K562 (cell line): ENCODE results near the gene MAD1L1. TPM values are rescaled to one million over a fixed set of nuclear protein-coding genes. Genes with fewer than 3 reads are reported as not detected.

Experiments used
- ATAC-seq: fragments of 200-7000 bp; cut with Tn5 transposase; 3 replicates; pipeline ENCODE4 v1.9.1; 2020; ENCODE audit warnings: moderate library complexity
- BruUV-seq: library from RNA; stranded (reverse); fragments of 400-500 nt; replicated peaks from 2 replicates; lab custom pipeline; 2021; lab: Mats Ljungman, UMichigan
- CTCF ChIA-PET: fragments of 300-600 bp; formaldehyde crosslinking; extraction: SDS; loops from one replicate; lab custom pipeline; 2021; ENCODE audit warnings: low intra/inter-chr PET ratio; lab: Yijun Ruan, JAX
- POLR2A ChIA-PET: fragments of 300-600, 350-650 bp; sonication (Branson Sonifier 250); formaldehyde crosslinking; extraction: SDS; loops from one replicate; lab custom pipeline; 2021; ENCODE audit warnings: antibody characterized with exemption, inconsistent platforms; lab: Yijun Ruan, JAX
- DNase-seq, 4 experiments: peaks; one replicate each; pipeline versions ENCODE4 v3.0.0 to v3.0.0-alpha.2; 2011 to 2018; ENCODE audit warnings: low spot score in 3 of 4, mixed read lengths in 3 of 4; ENCODE audit errors: extremely low read depth in 1 of 4
- FAIRE-seq: peaks from 2 replicates; lab custom pipeline; 2011; peaks lifted over from hg19 to GRCh38; lab: Jason Lieb, UNC
- H2AFZ ChIP-seq: 2 replicates; pipeline ENCODE4 v1.6.0; 2011; ENCODE audit warnings: low read depth, low read length, control low read depth, inconsistent platforms
- H3K27ac ChIP-seq: fragments of 200-600 bp; 3 replicates; pipeline ENCODE4 v1.8.0; 2011; ENCODE audit warnings: low read depth, mild to moderate bottlenecking, control low read depth, inconsistent platforms, low read length, moderate library complexity, mixed read lengths; ENCODE audit errors: extremely low read depth
- H3K27me3 ChIP-seq, 2 experiments: fragments of 300-600 bp in 1 of 2; 2 replicates in 1 of 2; 3 replicates in 1 of 2; pipeline versions ENCODE4 v1.6.0 to v1.8.0; 2011; ENCODE audit warnings: inconsistent platforms in 2 of 2, low read length in 2 of 2, mild to moderate bottlenecking in 1 of 2, mixed read lengths in 1 of 2, moderate library complexity in 1 of 2; ENCODE audit not compliant: control insufficient read depth in 2 of 2, insufficient read depth in 2 of 2
- H3K36me3 ChIP-seq: fragments of 300-600 bp; 3 replicates; pipeline ENCODE4 v1.8.0; 2011; ENCODE audit warnings: mild to moderate bottlenecking, low read length, inconsistent platforms; ENCODE audit not compliant: control insufficient read depth, insufficient read depth
- H3K4me1 ChIP-seq, 2 experiments: fragments of 200-600 bp in 1 of 2; replicated peaks in 1 of 2; 2 replicates in 1 of 2; 3 replicates in 1 of 2; pipeline versions ENCODE4 v1.5.1 to v1.8.0; 2011; ENCODE audit warnings: inconsistent platforms in 2 of 2, low read length in 2 of 2, mild to moderate bottlenecking in 1 of 2, mixed read lengths in 1 of 2, moderate library complexity in 1 of 2; ENCODE audit not compliant: control insufficient read depth in 2 of 2, insufficient read depth in 2 of 2
- H3K4me2 ChIP-seq: 2 replicates; pipeline ENCODE4 v1.6.1; 2011; ENCODE audit warnings: low read length, control low read depth, inconsistent platforms, mixed read lengths; ENCODE audit not compliant: insufficient read depth
- H3K4me3 ChIP-seq: fragments of 200-600 bp; sonication (generic), shearing (Covaris generic); 2 replicates; pipeline ENCODE4 v1.5.1; 2016; ENCODE audit warnings: control low read depth, inconsistent platforms
- H3K79me2 ChIP-seq: fragments of 200-600 bp; 3 replicates; pipeline ENCODE4 v1.8.0; 2011; ENCODE audit warnings: low read length, inconsistent platforms; ENCODE audit not compliant: control insufficient read depth, insufficient read depth
- H3K9ac ChIP-seq, 2 experiments: 2 replicates each; pipeline versions ENCODE4 v1.6.0 to v1.6.1; 2011; ENCODE audit warnings: low read depth in 2 of 2, low read length in 2 of 2, control low read depth in 1 of 2, inconsistent platforms in 1 of 2, mild to moderate bottlenecking in 1 of 2, mixed read lengths in 1 of 2; ENCODE audit not compliant: insufficient read depth in 1 of 2
- H3K9me1 ChIP-seq: one replicate; pipeline ENCODE4 v1.6.0; 2011; ENCODE audit warnings: inconsistent platforms, mild to moderate bottlenecking, low read length, moderate library complexity; ENCODE audit not compliant: control insufficient read depth, insufficient read depth
- H3K9me3 ChIP-seq: replicated peaks from 2 replicates; pipeline ENCODE4 v1.5.1; 2011; ENCODE audit warnings: low read depth, low read length, inconsistent platforms; ENCODE audit not compliant: control insufficient read depth, insufficient read depth
- H4K20me1 ChIP-seq: replicated peaks from 2 replicates; pipeline ENCODE4 v1.6.1; 2011; ENCODE audit warnings: low read length, inconsistent platforms, mixed read lengths; ENCODE audit not compliant: control insufficient read depth, insufficient read depth
- CBFA2T3 ChIP-seq: fragments of 450-650 bp; IDR thresholded peaks from 2 replicates; pipeline ENCODE4 v1.6.1; 2017
- GATAD2A ChIP-seq: fragments of 450-650 bp; IDR thresholded peaks from 2 replicates; pipeline ENCODE4 v1.6.1; 2017
- IRF1 ChIP-seq: sonication (generic); formaldehyde crosslinking; IDR thresholded peaks from 2 replicates; pipeline ENCODE4 v1.8.0; 2022; ENCODE audit warnings: missing genetic modification reagents, mild to moderate bottlenecking, borderline replicate concordance
- JUNB ChIP-seq: fragments of 450-650 bp; formaldehyde crosslinking; conservative IDR thresholded peaks from 2 replicates; pipeline ENCODE4 v1.4.0; 2020; ENCODE audit warnings: mild to moderate bottlenecking
- ZNF639 ChIP-seq, 2 experiments: fragments of 200-800 bp in 1 of 2; sonication (Bioruptor generic) in 1 of 2; sonication (generic) in 1 of 2; formaldehyde crosslinking in 1 of 2; IDR thresholded peaks in 1 of 2; conservative IDR thresholded peaks in 1 of 2; 2 replicates each; pipeline versions ENCODE4 v1.5.0 to v1.6.1; 2016 to 2020; ENCODE audit warnings: missing compliant biosample characterization in 1 of 2, missing genetic modification characterization in 1 of 2, missing genetic modification reagents in 1 of 2
- ZNF707 ChIP-seq: fragments of 250-450 bp; sonication (Bioruptor Pico); conservative IDR thresholded peaks from 2 replicates; pipeline ENCODE4 v1.8.0; 2022; ENCODE audit warnings: inconsistent platforms, mild to moderate bottlenecking, moderate library complexity
- WGBS: fragments of 100-300 bp; shearing (Covaris generic); methylation state at CpG from one replicate; pipeline ENCODE4 v1.1.6; 2016; ENCODE audit warnings: low coverage, mixed read lengths; ENCODE audit not compliant: insufficient coverage; ENCODE audit errors: missing lambda C conversion rate; 5-methylcytosine and 5-hydroxymethylcytosine counted together
- in situ Hi-C: fragments of 300-500 bp; cut with MboI; formaldehyde crosslinking; loops from 4 replicates; pipeline ENCODE4 v1.15.0; 2018; ENCODE audit warnings: inconsistent platforms, mixed read lengths
- intact Hi-C: fragments of 100-400 bp; cut with micrococcal nuclease; formaldehyde crosslinking; loops from 2 replicates; pipeline ENCODE4 v1.14.2; 2022
- polyA plus RNA-seq, 8 experiments: library from polyadenylated mRNA; depleted of rRNA in 4 of 8; stranded (reverse) in 5 of 8; unstranded in 3 of 8; fragments of >200 nt; fragmentation: Nextera tagmentation in 2 of 8; fragmentation: Illumina TruSeq in 1 of 8; extraction: Ambion mirVana in 2 of 8; extraction: Trizol in 1 of 8; gene quantifications; 2 replicates each; pipeline versions ENCODE4 v1.2.1 to v1.2.3, GENCODE V29; 2011 to 2014; ENCODE audit warnings: inconsistent platforms in 1 of 8, missing spikeins in 1 of 8
- total RNA-seq, 7 experiments: library from RNA; depleted of rRNA in 6 of 7; stranded (reverse); fragments of >200 nt in 6 of 7; fragmentation: Illumina TruSeq in 2 of 7; extraction: Trizol in 2 of 7; gene quantifications; 2 replicates each; pipeline versions ENCODE4 v1.2.1 to v1.2.3, GENCODE V29; 2011 to 2021; ENCODE audit warnings: low replicate concordance in 1 of 7
- TF ChIP-seq, protein P1 (sequence below): sonication (generic); formaldehyde crosslinking; IDR thresholded peaks from 2 replicates; pipeline ENCODE4 v1.8.0; 2022; ENCODE audit warnings: mild to moderate bottlenecking, missing genetic modification reagents
- TF ChIP-seq, protein P2 (sequence below), 2 experiments: IDR thresholded peaks in 1 of 2; conservative IDR thresholded peaks in 1 of 2; 2 replicates each; pipeline ENCODE4 v1.6.1; 2016; ENCODE audit warnings: low read depth in 2 of 2, mild to moderate bottlenecking in 1 of 2, missing compliant biosample characterization in 1 of 2, missing genetic modification characterization in 1 of 2, moderate library complexity in 1 of 2

The MAD1L1 gene
- total and polyA plus RNA-seq, 9 of the 15 experiments (the other 6 are each of a cell fraction or from before 2014, with no cell fraction given): 1.7 to 89.7 (median 18.0) TPM

- Histone ChIP-seq H3K4me3 (no peak overlapping the region), H3K9ac (peak overlapping the region in 1 of 2 experiments; percentile 81; a peak in 2 of 4 replicates), H3K79me2 (0 out of 3 replicates have a peak, but pooled peaks cover 8% of the 10 kb centered on the region), H3K36me3 (peaks cover 9% of the 10 kb centered on the region; the same call in 2 of the 3 replicates), H2AFZ (no peak overlapping the region), H3K4me2 (peak overlapping the region; percentile 30; the same call in 1 of the 2 replicates), H3K9me1 (peaks cover 3% of the 10 kb centered on the region), H4K20me1 (peaks cover 5% of the 10 kb centered on the region; the same call in 1 of the 2 replicates), H3K27ac (peak overlapping the region; percentile 65; the same call in 2 of the 3 replicates), H3K27me3 (no peaks in the 10 kb centered on the region; a peak in 1 of 5 replicates), H3K4me1 (peaks cover 27 to 77% of the 10 kb centered on the region in 2 experiments), H3K9me3 (no peaks in the 10 kb centered on the region)
- 23% methylated on average over 29 of the region's 29 CpGs for whole genome bisulfite sequencing
- intact Hi-C loops: no loop called here
- in situ Hi-C loops: no loop called here
- FAIRE-seq (peak; percentile 79), ATAC-seq (peak; percentile 62), DNase-seq (peak; percentile 52 to 64 (median 55))
- CTCF ChIA-PET: interaction anchor here (0.6 kb wide), 1 partner anchor 427 kb away, joined by 3 read pairs; no protein-coding TSS in a partner anchor
- BruUV-seq: no TSS peak
- POLR2A ChIA-PET: interaction anchor here (0.8 kb wide), 1 partner anchor 13 kb away, joined by 3 read pairs; no protein-coding TSS in a partner anchor
- TF ChIP-seq CBFA2T3: peak; percentile 70
- TF ChIP-seq ZNF639 (CRISPR knock-in tag; conservative IDR thresholded peaks at IDR 0.05 in 1 of 2, IDR thresholded peaks at IDR 0.05 in 1 of 2): 0 out of 4 replicates have a peak, but pooled peaks of 1 of the 2 experiments have one; percentile 45
- no peak for TF ChIP-seq IRF1 (CRISPR knock-in tag)
- TF ChIP-seq, protein P1, sequence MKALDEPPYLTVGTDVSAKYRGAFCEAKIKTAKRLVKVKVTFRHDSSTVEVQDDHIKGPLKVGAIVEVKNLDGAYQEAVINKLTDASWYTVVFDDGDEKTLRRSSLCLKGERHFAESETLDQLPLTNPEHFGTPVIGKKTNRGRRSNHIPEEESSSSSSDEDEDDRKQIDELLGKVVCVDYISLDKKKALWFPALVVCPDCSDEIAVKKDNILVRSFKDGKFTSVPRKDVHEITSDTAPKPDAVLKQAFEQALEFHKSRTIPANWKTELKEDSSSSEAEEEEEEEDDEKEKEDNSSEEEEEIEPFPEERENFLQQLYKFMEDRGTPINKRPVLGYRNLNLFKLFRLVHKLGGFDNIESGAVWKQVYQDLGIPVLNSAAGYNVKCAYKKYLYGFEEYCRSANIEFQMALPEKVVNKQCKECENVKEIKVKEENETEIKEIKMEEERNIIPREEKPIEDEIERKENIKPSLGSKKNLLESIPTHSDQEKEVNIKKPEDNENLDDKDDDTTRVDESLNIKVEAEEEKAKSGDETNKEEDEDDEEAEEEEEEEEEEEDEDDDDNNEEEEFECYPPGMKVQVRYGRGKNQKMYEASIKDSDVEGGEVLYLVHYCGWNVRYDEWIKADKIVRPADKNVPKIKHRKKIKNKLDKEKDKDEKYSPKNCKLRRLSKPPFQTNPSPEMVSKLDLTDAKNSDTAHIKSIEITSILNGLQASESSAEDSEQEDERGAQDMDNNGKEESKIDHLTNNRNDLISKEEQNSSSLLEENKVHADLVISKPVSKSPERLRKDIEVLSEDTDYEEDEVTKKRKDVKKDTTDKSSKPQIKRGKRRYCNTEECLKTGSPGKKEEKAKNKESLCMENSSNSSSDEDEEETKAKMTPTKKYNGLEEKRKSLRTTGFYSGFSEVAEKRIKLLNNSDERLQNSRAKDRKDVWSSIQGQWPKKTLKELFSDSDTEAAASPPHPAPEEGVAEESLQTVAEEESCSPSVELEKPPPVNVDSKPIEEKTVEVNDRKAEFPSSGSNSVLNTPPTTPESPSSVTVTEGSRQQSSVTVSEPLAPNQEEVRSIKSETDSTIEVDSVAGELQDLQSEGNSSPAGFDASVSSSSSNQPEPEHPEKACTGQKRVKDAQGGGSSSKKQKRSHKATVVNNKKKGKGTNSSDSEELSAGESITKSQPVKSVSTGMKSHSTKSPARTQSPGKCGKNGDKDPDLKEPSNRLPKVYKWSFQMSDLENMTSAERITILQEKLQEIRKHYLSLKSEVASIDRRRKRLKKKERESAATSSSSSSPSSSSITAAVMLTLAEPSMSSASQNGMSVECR: no peak
- TF ChIP-seq ZNF707 (CRISPR knock-in tag): no peak
- TF ChIP-seq, protein P2, sequence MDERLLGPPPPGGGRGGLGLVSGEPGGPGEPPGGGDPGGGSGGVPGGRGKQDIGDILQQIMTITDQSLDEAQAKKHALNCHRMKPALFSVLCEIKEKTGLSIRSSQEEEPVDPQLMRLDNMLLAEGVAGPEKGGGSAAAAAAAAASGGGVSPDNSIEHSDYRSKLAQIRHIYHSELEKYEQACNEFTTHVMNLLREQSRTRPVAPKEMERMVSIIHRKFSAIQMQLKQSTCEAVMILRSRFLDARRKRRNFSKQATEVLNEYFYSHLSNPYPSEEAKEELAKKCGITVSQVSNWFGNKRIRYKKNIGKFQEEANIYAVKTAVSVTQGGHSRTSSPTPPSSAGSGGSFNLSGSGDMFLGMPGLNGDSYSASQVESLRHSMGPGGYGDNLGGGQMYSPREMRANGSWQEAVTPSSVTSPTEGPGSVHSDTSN (CRISPR knock-in tag; IDR thresholded peaks at IDR 0.05; ENCODE audit: low read depth): no peak
- TF ChIP-seq, protein P2 (tag; conservative IDR thresholded peaks at IDR 0.05; ENCODE audit: low read depth): no peak
- no peak for TF ChIP-seq JUNB (CRISPR knock-in tag)
- no peak for TF ChIP-seq GATAD2A
These were observed 133.4 kb downstream of the MAD1L1 start for GRCh38 chr7:2099048-2099957.
